ENCODE data around the gene KLHDC9. TPM values are rescaled to one million over a fixed set of nuclear protein-coding genes. Genes with fewer than 3 reads are reported as not detected.

The KLHDC9 gene
- total RNA-seq, 1 experiment from 2014 or later: 3.8 TPM

- DNase-seq (ENCODE audit: low spot score): no peak
These were observed 21.8 kb upstream of the KLHDC9 start for GRCh38 chr1:161076410-161076809.

- DNase-seq (ENCODE audit: low spot score): no peak
These were observed 20.7 kb upstream of the KLHDC9 start for GRCh38 chr1:161077426-161077825.

GRCh38 chr1:161079436-161080110 is 18.6 kb upstream of the KLHDC9 start:
- no peak for DNase-seq (ENCODE audit: low spot score)

GRCh38 chr1:161080441-161081405 is 17.4 kb upstream of the KLHDC9 start:
- DNase-seq (ENCODE audit: low spot score): no peak

GRCh38 chr1:161081519-161081918 is 16.6 kb upstream of the KLHDC9 start:
- DNase-seq (ENCODE audit: low spot score): no peak

- peak; percentile 40 for DNase-seq (ENCODE audit: low spot score)
These were observed 15.7 kb upstream of the KLHDC9 start for GRCh38 chr1:161082483-161082882.

GRCh38 chr1:161082996-161083747 is 15.0 kb upstream of the KLHDC9 start:
- DNase-seq (ENCODE audit: low spot score): peak; percentile 96

- peak; percentile 37 for DNase-seq (ENCODE audit: low spot score)
These were observed 14.2 kb upstream of the KLHDC9 start for GRCh38 chr1:161083748-161084596.

- no peak for DNase-seq (ENCODE audit: low spot score)
These were observed 13.6 kb upstream of the KLHDC9 start for GRCh38 chr1:161084597-161084988.

GRCh38 chr1:161085165-161085564 is 13.0 kb upstream of the KLHDC9 start:
- no peak for DNase-seq (ENCODE audit: low spot score)

GRCh38 chr1:161086457-161086856 is 11.7 kb upstream of the KLHDC9 start:
- peak; percentile 39 for DNase-seq (ENCODE audit: low spot score)

- peak; percentile 36 for DNase-seq (ENCODE audit: low spot score)
These were observed 9.5 kb upstream of the KLHDC9 start for GRCh38 chr1:161088587-161089110.

GRCh38 chr1:161089251-161089924 is 8.8 kb upstream of the KLHDC9 start, which contains the start of gene NECTIN4:
NECTIN4 (minus strand) TSS chr1:161089558; CDS start chr1:161089296, 262 bp downstream.
- peak; percentile 78 for DNase-seq (ENCODE audit: low spot score)

GRCh38 chr1:161089938-161090337 is 8.2 kb upstream of the KLHDC9 start:
- DNase-seq (ENCODE audit: low spot score): no peak

- DNase-seq (ENCODE audit: low spot score): no peak
These were observed 7.5 kb upstream of the KLHDC9 start for GRCh38 chr1:161090617-161091016.

- DNase-seq (ENCODE audit: low spot score): no peak
These were observed 7.1 kb upstream of the KLHDC9 start for GRCh38 chr1:161091093-161091492.

GRCh38 chr1:161091796-161092507 is 6.2 kb upstream of the KLHDC9 start:
- DNase-seq (ENCODE audit: low spot score): no peak

GRCh38 chr1:161092621-161093028 is 5.5 kb upstream of the KLHDC9 start:
- no peak for DNase-seq (ENCODE audit: low spot score)

- no peak for DNase-seq (ENCODE audit: low spot score)
These were observed 3.7 kb upstream of the KLHDC9 start for GRCh38 chr1:161094481-161094880.

Measured in HT-29 (cell line).